PFSK-1 (cell line): ENCODE measurements around the gene EML1.

ENCODE experiments used
- FOXP2 ChIP-seq: optimal IDR thresholded peaks from 2 replicates; pipeline ENCODE3; 2011; ENCODE audit warnings: borderline replicate concordance, control low read depth, inconsistent platforms; ENCODE audit not compliant: insufficient read depth; ENCODE audit errors: extremely low read length, extremely low read depth
- POLR2AphosphoS5 ChIP-seq: IDR thresholded peaks from 2 replicates; pipeline ENCODE4 v1.6.1; 2012; ENCODE audit warnings: low read depth, mild to moderate bottlenecking, control low read depth, low read length, moderate library complexity
- SIN3A ChIP-seq: IDR thresholded peaks from 2 replicates; pipeline ENCODE4 v1.6.1; 2012; ENCODE audit warnings: mild to moderate bottlenecking, low read length, moderate library complexity, borderline replicate concordance; ENCODE audit not compliant: insufficient read depth
- TAF1 ChIP-seq: IDR thresholded peaks from 2 replicates; pipeline ENCODE4 v1.6.1; 2012; ENCODE audit warnings: low read length, control low read depth, borderline replicate concordance; ENCODE audit not compliant: insufficient read depth
- TF ChIP-seq, protein P1 (sequence below), 2 experiments: IDR thresholded peaks; 2 replicates each; pipeline versions ENCODE4 v1.6.1 to v1.8.0; 2011 to 2012; ENCODE audit warnings: low read depth in 2 of 2, low read length in 2 of 2, control low read depth in 1 of 2, inconsistent platforms in 1 of 2, mild to moderate bottlenecking in 1 of 2, moderate library complexity in 1 of 2; ENCODE audit not compliant: insufficient read depth in 1 of 2

EML1 gene

DNA sequence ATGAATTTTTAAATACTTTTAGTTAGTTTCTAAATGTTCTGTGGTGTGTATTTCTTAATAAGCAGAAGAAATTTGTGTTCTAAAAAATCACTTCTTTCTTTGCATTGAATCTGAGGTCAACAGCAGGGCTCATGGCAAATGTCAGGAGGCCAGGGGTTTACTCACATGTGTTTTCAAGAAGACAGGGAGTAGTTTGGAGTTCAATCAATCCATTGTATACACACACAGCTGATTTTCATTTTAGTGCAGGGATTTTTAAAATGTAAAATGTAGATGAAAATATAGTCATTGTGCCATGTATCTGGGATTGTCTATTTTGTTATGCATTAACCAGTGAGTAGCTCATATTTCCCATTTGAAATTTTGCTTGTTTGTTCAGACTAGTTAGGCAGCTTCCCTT lies 62.1 kb downstream of the EML1 start:
- TF ChIP-seq, protein P1, sequence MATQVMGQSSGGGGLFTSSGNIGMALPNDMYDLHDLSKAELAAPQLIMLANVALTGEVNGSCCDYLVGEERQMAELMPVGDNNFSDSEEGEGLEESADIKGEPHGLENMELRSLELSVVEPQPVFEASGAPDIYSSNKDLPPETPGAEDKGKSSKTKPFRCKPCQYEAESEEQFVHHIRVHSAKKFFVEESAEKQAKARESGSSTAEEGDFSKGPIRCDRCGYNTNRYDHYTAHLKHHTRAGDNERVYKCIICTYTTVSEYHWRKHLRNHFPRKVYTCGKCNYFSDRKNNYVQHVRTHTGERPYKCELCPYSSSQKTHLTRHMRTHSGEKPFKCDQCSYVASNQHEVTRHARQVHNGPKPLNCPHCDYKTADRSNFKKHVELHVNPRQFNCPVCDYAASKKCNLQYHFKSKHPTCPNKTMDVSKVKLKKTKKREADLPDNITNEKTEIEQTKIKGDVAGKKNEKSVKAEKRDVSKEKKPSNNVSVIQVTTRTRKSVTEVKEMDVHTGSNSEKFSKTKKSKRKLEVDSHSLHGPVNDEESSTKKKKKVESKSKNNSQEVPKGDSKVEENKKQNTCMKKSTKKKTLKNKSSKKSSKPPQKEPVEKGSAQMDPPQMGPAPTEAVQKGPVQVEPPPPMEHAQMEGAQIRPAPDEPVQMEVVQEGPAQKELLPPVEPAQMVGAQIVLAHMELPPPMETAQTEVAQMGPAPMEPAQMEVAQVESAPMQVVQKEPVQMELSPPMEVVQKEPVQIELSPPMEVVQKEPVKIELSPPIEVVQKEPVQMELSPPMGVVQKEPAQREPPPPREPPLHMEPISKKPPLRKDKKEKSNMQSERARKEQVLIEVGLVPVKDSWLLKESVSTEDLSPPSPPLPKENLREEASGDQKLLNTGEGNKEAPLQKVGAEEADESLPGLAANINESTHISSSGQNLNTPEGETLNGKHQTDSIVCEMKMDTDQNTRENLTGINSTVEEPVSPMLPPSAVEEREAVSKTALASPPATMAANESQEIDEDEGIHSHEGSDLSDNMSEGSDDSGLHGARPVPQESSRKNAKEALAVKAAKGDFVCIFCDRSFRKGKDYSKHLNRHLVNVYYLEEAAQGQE (IDR thresholded peaks at IDR 0.05; ENCODE audit: insufficient read depth in 1 of 2, low read depth in 2 of 2, low read length in 2 of 2): no peak
- no peak for TF ChIP-seq TAF1
- no peak for TF ChIP-seq FOXP2
- TF ChIP-seq POLR2AphosphoS5: no peak
- no peak for TF ChIP-seq SIN3A

DNA sequence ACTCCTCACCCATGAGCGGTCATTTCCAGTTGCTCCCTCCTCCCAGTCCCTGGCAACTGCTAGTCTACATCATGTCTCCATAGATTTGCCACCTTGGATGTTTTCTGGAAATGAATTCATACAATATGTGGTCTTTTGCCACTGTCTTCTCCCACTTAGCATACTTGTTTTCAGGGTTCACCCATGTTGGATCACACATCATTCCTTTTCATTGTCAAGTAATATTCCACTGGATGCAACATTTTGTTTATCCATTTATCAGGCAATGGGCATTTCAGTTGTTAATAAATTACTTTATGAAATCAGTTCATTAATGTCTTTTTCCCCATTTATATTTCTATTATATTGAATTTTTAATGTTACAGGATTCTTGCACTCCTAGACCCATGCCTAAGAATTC lies 64.3 kb downstream of the EML1 start:
- TF ChIP-seq FOXP2 (no peak), TAF1 (no peak), POLR2AphosphoS5 (no peak), SIN3A (no peak)
- TF ChIP-seq, protein P1 (IDR thresholded peaks at IDR 0.05; ENCODE audit: insufficient read depth in 1 of 2, low read depth in 2 of 2, low read length in 2 of 2): no peak

DNA sequence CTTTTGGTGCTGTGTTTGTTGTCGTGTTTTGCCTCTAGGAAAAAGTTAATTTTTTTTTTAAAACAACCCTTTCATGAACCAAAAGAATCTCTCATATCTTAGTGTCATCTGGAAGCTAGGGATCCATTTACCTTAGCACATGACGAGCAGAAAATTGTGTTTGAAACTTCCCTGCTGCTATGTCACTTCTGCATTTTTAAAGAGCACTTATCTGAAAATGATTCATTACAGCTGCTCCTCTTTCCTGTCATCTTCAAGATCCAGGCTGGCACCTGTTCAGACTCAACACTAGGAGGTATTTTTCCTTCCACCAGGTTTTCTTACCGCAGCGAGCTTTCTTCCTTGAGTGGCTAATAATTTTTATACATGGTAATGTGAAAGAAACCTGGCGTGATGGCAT lies 67.0 kb downstream of the EML1 start:
- TF ChIP-seq TAF1: no peak
- TF ChIP-seq, protein P1 (IDR thresholded peaks at IDR 0.05; ENCODE audit: insufficient read depth in 1 of 2, low read depth in 2 of 2, low read length in 2 of 2): no peak
- TF ChIP-seq POLR2AphosphoS5: no peak
- TF ChIP-seq FOXP2: no peak
- no peak for TF ChIP-seq SIN3A

DNA sequence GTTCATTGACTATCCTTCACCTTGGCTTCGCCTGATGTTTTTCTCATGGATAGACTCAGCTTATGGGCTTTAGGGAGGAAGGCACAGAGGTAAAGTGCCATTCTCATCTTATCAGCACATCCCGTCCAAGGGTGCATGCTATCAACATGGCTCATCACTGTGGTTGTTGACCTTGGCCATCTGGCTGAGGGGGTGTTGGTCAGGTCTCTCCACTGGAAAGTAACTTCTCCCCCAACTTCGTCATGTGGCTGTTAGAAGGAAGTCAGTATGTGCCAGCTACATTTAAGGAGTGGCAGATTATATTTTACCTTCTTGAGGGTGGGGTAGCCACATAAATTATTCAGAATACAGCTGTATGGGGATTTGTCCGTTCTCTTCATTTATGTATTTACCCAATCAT lies 68.9 kb downstream of the EML1 start:
- TF ChIP-seq SIN3A: no peak
- TF ChIP-seq FOXP2: no peak
- no peak for TF ChIP-seq TAF1
- no peak for TF ChIP-seq POLR2AphosphoS5
- TF ChIP-seq, protein P1 (IDR thresholded peaks at IDR 0.05; ENCODE audit: insufficient read depth in 1 of 2, low read depth in 2 of 2, low read length in 2 of 2): no peak

DNA sequence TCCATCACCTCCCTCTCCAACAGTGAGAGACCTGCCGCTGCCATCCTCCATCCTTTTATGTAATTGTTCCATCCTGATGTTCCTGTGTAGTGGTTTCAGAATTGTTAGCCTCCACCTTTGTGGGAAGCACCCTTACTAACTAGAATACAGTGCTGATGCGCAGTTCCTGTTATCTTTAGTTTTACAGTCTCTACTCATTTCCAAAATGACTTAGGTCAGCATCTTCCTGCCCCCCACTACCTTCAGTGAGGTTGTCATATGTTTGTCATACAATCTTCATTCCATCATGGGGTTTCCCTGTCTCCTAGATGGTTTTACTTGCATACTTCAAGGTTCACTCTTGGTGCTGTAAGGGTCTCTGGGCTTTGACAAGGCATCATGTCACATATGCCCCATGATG lies 69.8 kb downstream of the EML1 start:
- TF ChIP-seq POLR2AphosphoS5 (no peak), FOXP2 (no peak)
